Osteoblast (primary cell): ENCODE measurements around the gene RELN. TPM values are rescaled to one million over a fixed set of nuclear protein-coding genes. Genes with fewer than 3 reads are reported as not detected.
"Not testable (repeated sequence)": the region's sequence is repeated elsewhere in the genome, so short reads cannot be mapped to it uniquely, and the experiment has no call there.

ENCODE experiments used
- DNase-seq: peaks from one replicate; pipeline ENCODE4 v3.0.0; 2011; ENCODE audit warnings: low spot score, mixed read lengths; ENCODE audit not compliant: insufficient read length; ENCODE audit errors: missing footprints
- H2AFZ ChIP-seq: 2 replicates; pipeline ENCODE4 v1.6.0; 2011; ENCODE audit warnings: mild to moderate bottlenecking, low read length
- H3K27ac ChIP-seq: 2 replicates; pipeline ENCODE4 v1.5.1; 2011; ENCODE audit warnings: mild to moderate bottlenecking, low read depth, low read length, moderate library complexity
- H3K27me3 ChIP-seq: 2 replicates; pipeline ENCODE4 v1.6.0; 2012; ENCODE audit warnings: mild to moderate bottlenecking, control low read depth, inconsistent platforms, low read length, moderate library complexity; ENCODE audit not compliant: insufficient read depth
- H3K36me3 ChIP-seq: 2 replicates; pipeline ENCODE4 v1.5.1; 2011; ENCODE audit warnings: mild to moderate bottlenecking, low read length, control low read depth, moderate library complexity; ENCODE audit not compliant: insufficient read depth
- H3K4me1 ChIP-seq: 2 replicates; pipeline ENCODE4 v1.5.1; 2011; ENCODE audit warnings: mild to moderate bottlenecking, low read length, control low read depth, moderate library complexity; ENCODE audit not compliant: insufficient read depth
- H3K4me2 ChIP-seq: 2 replicates; pipeline ENCODE4 v1.6.0; 2011; ENCODE audit warnings: mild to moderate bottlenecking, low read length; ENCODE audit not compliant: insufficient read depth
- H3K4me3 ChIP-seq: fragments of 200-600 bp; sonication (generic); 3 replicates; pipeline ENCODE4 v1.5.1; 2012; ENCODE audit warnings: mild to moderate bottlenecking, low read length, inconsistent platforms; ENCODE audit not compliant: insufficient read depth
- H3K79me2 ChIP-seq: 2 replicates; pipeline ENCODE4 v1.6.0; 2012; ENCODE audit warnings: mild to moderate bottlenecking, low read length, control low read depth, inconsistent platforms; ENCODE audit not compliant: insufficient read depth
- H3K9me3 ChIP-seq: 2 replicates; pipeline ENCODE4 v1.5.1; 2011; ENCODE audit warnings: low read depth, low read length, control low read depth
- H4K20me1 ChIP-seq: 2 replicates; pipeline ENCODE4 v1.6.0; 2012; ENCODE audit warnings: mild to moderate bottlenecking, low read length, control low read depth; ENCODE audit not compliant: insufficient read depth
- total RNA-seq: library from RNA; depleted of rRNA; stranded (reverse); fragments of >200 nt; gene quantifications from 2 replicates; pipeline ENCODE4 v1.2.3, GENCODE V29; 2012
- TF ChIP-seq, protein P1 (sequence below): IDR thresholded peaks from 2 replicates; pipeline ENCODE4 v1.5.1; 2011; ENCODE audit warnings: mild to moderate bottlenecking, low read depth, low read length, moderate library complexity; ENCODE audit errors: extremely low read depth

The RELN gene
- 0.29 and 0.36 TPM in 2 replicates for total RNA-seq

GRCh38 chr7:103989200-103989784 is at the start of gene RELN:
TSS of gene RELN (minus strand) at chr7:103989658. CDS start at chr7:103989356, 302 bp downstream.
- peak; percentile 73 for DNase-seq
- peaks cover 7% of the 10 kb centered on the region for H3K4me1 ChIP-seq
- H3K27ac ChIP-seq = no peak within 1 kb of the TSS
- TF ChIP-seq, protein P1, sequence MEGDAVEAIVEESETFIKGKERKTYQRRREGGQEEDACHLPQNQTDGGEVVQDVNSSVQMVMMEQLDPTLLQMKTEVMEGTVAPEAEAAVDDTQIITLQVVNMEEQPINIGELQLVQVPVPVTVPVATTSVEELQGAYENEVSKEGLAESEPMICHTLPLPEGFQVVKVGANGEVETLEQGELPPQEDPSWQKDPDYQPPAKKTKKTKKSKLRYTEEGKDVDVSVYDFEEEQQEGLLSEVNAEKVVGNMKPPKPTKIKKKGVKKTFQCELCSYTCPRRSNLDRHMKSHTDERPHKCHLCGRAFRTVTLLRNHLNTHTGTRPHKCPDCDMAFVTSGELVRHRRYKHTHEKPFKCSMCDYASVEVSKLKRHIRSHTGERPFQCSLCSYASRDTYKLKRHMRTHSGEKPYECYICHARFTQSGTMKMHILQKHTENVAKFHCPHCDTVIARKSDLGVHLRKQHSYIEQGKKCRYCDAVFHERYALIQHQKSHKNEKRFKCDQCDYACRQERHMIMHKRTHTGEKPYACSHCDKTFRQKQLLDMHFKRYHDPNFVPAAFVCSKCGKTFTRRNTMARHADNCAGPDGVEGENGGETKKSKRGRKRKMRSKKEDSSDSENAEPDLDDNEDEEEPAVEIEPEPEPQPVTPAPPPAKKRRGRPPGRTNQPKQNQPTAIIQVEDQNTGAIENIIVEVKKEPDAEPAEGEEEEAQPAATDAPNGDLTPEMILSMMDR = no peak
- H2AFZ ChIP-seq = peak within 1 kb of the TSS; percentile 86
- H3K27me3 ChIP-seq = peaks cover 34% of the 10 kb centered on the region
- no peaks in the 10 kb centered on the region for H3K79me2 ChIP-seq
- no peaks in the 10 kb centered on the region for H3K36me3 ChIP-seq
- H3K4me3 ChIP-seq = peak within 1 kb of the TSS; percentile 70
- no peaks in the 10 kb centered on the region for H4K20me1 ChIP-seq
- H3K4me2 ChIP-seq = peak within 1 kb of the TSS; percentile 88
- H3K9me3 ChIP-seq = no peaks in the 10 kb centered on the region

- Histone ChIP-seq H3K27ac (no peak overlapping the region), H3K9me3 (no peaks in the 10 kb centered on the region), H2AFZ (no peak overlapping the region), H3K27me3 (no peaks in the 10 kb centered on the region), H3K36me3 (no peaks in the 10 kb centered on the region), H3K4me2 (no peak overlapping the region), H3K4me1 (no peaks in the 10 kb centered on the region), H3K4me3 (no peak overlapping the region), H3K79me2 (no peaks in the 10 kb centered on the region), H4K20me1 (no peaks in the 10 kb centered on the region)
- TF ChIP-seq, protein P1 = no peak
- DNase-seq = no peak
Observed at GRCh38 chr7:104038136-104038535, 48.7 kb upstream of the RELN start.

DNA sequence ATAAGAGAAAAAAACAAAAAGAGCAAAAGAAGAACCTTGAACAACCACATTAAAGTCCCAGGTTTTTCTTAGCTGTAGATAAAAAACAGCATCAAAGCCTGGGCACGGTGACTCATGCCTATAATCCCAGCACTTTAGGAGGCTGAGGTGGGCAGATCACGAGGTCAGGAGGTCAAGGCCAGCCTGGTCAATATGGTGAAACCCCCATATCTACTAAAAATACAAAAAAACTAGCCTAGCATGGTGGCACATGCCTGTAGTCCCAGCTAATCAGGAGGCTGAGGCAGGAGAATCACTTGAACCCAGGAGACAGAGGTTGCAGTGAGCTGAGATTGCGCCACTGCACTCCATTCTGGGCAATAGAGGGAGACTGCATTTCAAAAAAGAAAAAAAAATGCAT is 47.4 kb upstream of the RELN start:
- not testable (repeated sequence) for H3K27ac ChIP-seq, H3K36me3 ChIP-seq, H3K4me1 ChIP-seq, H4K20me1 ChIP-seq, H3K79me2 ChIP-seq, H3K4me2 ChIP-seq, H3K4me3 ChIP-seq, H3K9me3 ChIP-seq, H2AFZ ChIP-seq, H3K27me3 ChIP-seq, DNase-seq

GRCh38 chr7:104035351-104035750 is 45.9 kb upstream of the RELN start:
- Histone ChIP-seq H4K20me1 (no peaks in the 10 kb centered on the region), H2AFZ (no peak overlapping the region), H3K4me3 (no peak overlapping the region), H3K9me3 (no peaks in the 10 kb centered on the region), H3K36me3 (no peaks in the 10 kb centered on the region), H3K27ac (no peak overlapping the region), H3K27me3 (no peaks in the 10 kb centered on the region), H3K4me2 (no peak overlapping the region), H3K79me2 (no peaks in the 10 kb centered on the region), H3K4me1 (no peaks in the 10 kb centered on the region)
- no peak for DNase-seq
- TF ChIP-seq, protein P1 = no peak
